A673 (cell line): ENCODE measurements around the gene ANK3. TPM values are rescaled to one million over a fixed set of nuclear protein-coding genes. Genes with fewer than 3 reads are reported as not detected.

Source experiments
- BruUV-seq: library from RNA; stranded (reverse); fragments of 400-500 nt; replicated peaks from 2 replicates; lab custom pipeline; 2021; lab: Mats Ljungman, UMichigan
- CTCF ChIA-PET: fragments of 300-600 bp; sonication (Branson Sonifier 250); formaldehyde crosslinking; loops from one replicate; lab custom pipeline; 2022; ENCODE audit warnings: antibody characterized with exemption; lab: Charles Lee
- POLR2A ChIA-PET: fragments of 300-600 bp; sonication (Branson Sonifier 250); formaldehyde crosslinking; loops from one replicate; lab custom pipeline; 2022; ENCODE audit warnings: antibody characterized with exemption; ENCODE audit not compliant: low non-redundant PET; lab: Charles Lee
- DNase-seq: peaks from one replicate; pipeline ENCODE4 v3.0.0-alpha.2; 2015; ENCODE audit warnings: low spot score
- H3K27ac ChIP-seq: fragments of 200-600 bp; sonication (generic); 2 replicates; pipeline ENCODE4 v1.5.1; 2016; ENCODE audit warnings: mixed run types, low read depth, mild to moderate bottlenecking, mixed read lengths, antibody characterized with exemption, low read length; ENCODE audit not compliant: poor library complexity, severe bottlenecking
- H3K27me3 ChIP-seq: fragments of 200-600 bp; sonication (generic); replicated peaks from 2 replicates; pipeline ENCODE4 v1.6.1; 2017; ENCODE audit warnings: mixed run types, low read depth, mild to moderate bottlenecking, mixed read lengths, antibody characterized with exemption, low read length; ENCODE audit not compliant: insufficient read depth, poor library complexity
- H3K36me3 ChIP-seq: fragments of 200-600 bp; sonication (generic); 2 replicates; pipeline ENCODE4 v1.6.1; 2016; ENCODE audit warnings: mixed run types, mild to moderate bottlenecking, mixed read lengths, antibody characterized with exemption, low read length; ENCODE audit not compliant: insufficient read depth, poor library complexity, severe bottlenecking
- H3K4me1 ChIP-seq: fragments of 200-600 bp; sonication (generic); 2 replicates; pipeline ENCODE4 v1.6.1; 2017; ENCODE audit warnings: mixed run types, mild to moderate bottlenecking, mixed read lengths, antibody characterized with exemption, low read length; ENCODE audit not compliant: insufficient read depth, poor library complexity, severe bottlenecking
- H3K4me3 ChIP-seq: fragments of 200-600 bp; sonication (generic); 2 replicates; pipeline ENCODE4 v1.5.1; 2016; ENCODE audit warnings: low read depth, mixed run types, mild to moderate bottlenecking, mixed read lengths, low read length; ENCODE audit not compliant: poor library complexity, severe bottlenecking
- H3K9me3 ChIP-seq: fragments of 200-600 bp; sonication (generic); 2 replicates; pipeline ENCODE4 v1.6.1; 2016; ENCODE audit warnings: mixed run types, low read depth, mild to moderate bottlenecking, mixed read lengths, antibody characterized with exemption, low read length; ENCODE audit not compliant: poor library complexity, severe bottlenecking
- CTCF ChIP-seq: fragments of 300-800, 200-600 bp; sonication (generic); conservative IDR thresholded peaks from 2 replicates; pipeline ENCODE4 v1.5.1; 2017; ENCODE audit warnings: low read depth, mild to moderate bottlenecking, antibody characterized with exemption, low read length, moderate library complexity, mixed read lengths
- EZH2 ChIP-seq: fragments of 200-600 bp; sonication (generic); IDR thresholded peaks from 2 replicates; pipeline ENCODE4 v1.6.1; 2017; ENCODE audit warnings: borderline replicate concordance, low read depth, mild to moderate bottlenecking, mixed read lengths, antibody characterized with exemption, low read length; ENCODE audit not compliant: poor library complexity, severe bottlenecking
- intact Hi-C: fragments of 100-400 bp; cut with micrococcal nuclease; formaldehyde crosslinking; loops from one replicate; pipeline ENCODE4 v1.10.0; 2022; ENCODE audit not compliant: unreplicated experiment
- total RNA-seq: library from RNA; stranded (reverse); gene quantifications from 2 replicates; pipeline ENCODE4 v1.2.3, GENCODE V29; 2021

ANK3 gene
- total RNA-seq, 1 experiment from 2014 or later: 13.5 TPM

- H3K4me1 ChIP-seq: no peaks in the 10 kb centered on the region
- no peak overlapping the region for H3K27ac ChIP-seq
- peaks cover 7% of the 10 kb centered on the region for H3K9me3 ChIP-seq
- TF ChIP-seq CTCF (no peak), EZH2 (no peak)
- H3K4me3 ChIP-seq: no peak overlapping the region
- CTCF ChIA-PET: no interaction called here
- H3K27me3 ChIP-seq: no peaks in the 10 kb centered on the region
- H3K36me3 ChIP-seq: no peaks in the 10 kb centered on the region
- intact Hi-C loops: no loop called here
- DNase-seq: no peak
- POLR2A ChIA-PET: no interaction called here
- BruUV-seq: no TSS peak
Measured at GRCh38 chr10:59991117-59991516, 398.6 kb downstream of the ANK3 start.

- no peak for DNase-seq
- ChIA-PET POLR2A (no interaction called here), CTCF (no interaction called here)
- no peak overlapping the region for H3K4me3 ChIP-seq
- intact Hi-C loops: loop anchor here (5.0 kb wide), 1 partner anchor 68 kb away; no protein-coding TSS in a partner anchor
- H3K9me3 ChIP-seq: peaks cover 7% of the 10 kb centered on the region
- H3K36me3 ChIP-seq: no peaks in the 10 kb centered on the region
- H3K4me1 ChIP-seq: no peaks in the 10 kb centered on the region
- no TSS peak for BruUV-seq
- TF ChIP-seq EZH2: no peak
- no peak for TF ChIP-seq CTCF
- no peak overlapping the region for H3K27ac ChIP-seq
- H3K27me3 ChIP-seq: no peaks in the 10 kb centered on the region
Measured at GRCh38 chr10:59985639-59986038, 404.0 kb downstream of the ANK3 start.

GRCh38 chr10:59984415-59984814, 405.3 kb downstream of the ANK3 start:
- no peak for DNase-seq
- intact Hi-C loops: no loop called here
- POLR2A ChIA-PET: no interaction called here
- Histone ChIP-seq H3K4me1 (no peaks in the 10 kb centered on the region), H3K9me3 (peaks cover 7% of the 10 kb centered on the region), H3K27ac (no peak overlapping the region), H3K36me3 (no peaks in the 10 kb centered on the region), H3K4me3 (no peak overlapping the region), H3K27me3 (no peaks in the 10 kb centered on the region)
- TF ChIP-seq EZH2 (no peak), CTCF (no peak)
- no TSS peak for BruUV-seq
- CTCF ChIA-PET: no interaction called here
